DMS153 treated with DMSO at 0.1 percent for 48 hours (cell line): ENCODE measurements around the gene TTC23.

Source experiments
- DNase-seq: peaks from one replicate; lab custom pipeline; 2025; ENCODE audit not compliant: unreplicated experiment; lab: John Stamatoyannopoulos, UW

Gene TTC23

GRCh38 chr15:99106417-99107220 is 142.8 kb downstream of the TTC23 start:
- no peak for DNase-seq

GRCh38 chr15:99105514-99106341 is 143.7 kb downstream of the TTC23 start:
- DNase-seq: no peak

GRCh38 chr15:99104788-99105513 is 144.4 kb downstream of the TTC23 start, which contains the start of gene SYNM:
Gene SYNM, plus strand, starts transcription at chr15:99105080. Its CDS starts 120 bp downstream, at chr15:99105200.
- DNase-seq: peak; percentile 18

- no peak for DNase-seq
Measured at GRCh38 chr15:99103279-99103678, 146.1 kb downstream of the TTC23 start.

GRCh38 chr15:99102332-99103235 is 146.8 kb downstream of the TTC23 start:
- DNase-seq: no peak

GRCh38 chr15:99101501-99101900 is 147.9 kb downstream of the TTC23 start:
- no peak for DNase-seq

GRCh38 chr15:99100245-99101173 is 148.9 kb downstream of the TTC23 start:
- peak; percentile 20 for DNase-seq

GRCh38 chr15:99099661-99100060 is 149.7 kb downstream of the TTC23 start:
- no peak for DNase-seq

GRCh38 chr15:99098991-99099390 is 150.4 kb downstream of the TTC23 start:
- DNase-seq: no peak

GRCh38 chr15:99098426-99098825 is 151.0 kb downstream of the TTC23 start:
- no peak for DNase-seq

GRCh38 chr15:99097441-99098410 is 151.7 kb downstream of the TTC23 start:
- no peak for DNase-seq

GRCh38 chr15:99096894-99097426 is 152.4 kb downstream of the TTC23 start:
- no peak for DNase-seq

- no peak for DNase-seq
Measured at GRCh38 chr15:99096173-99096893, 153.0 kb downstream of the TTC23 start.

- no peak for DNase-seq
Measured at GRCh38 chr15:99095626-99096025, 153.8 kb downstream of the TTC23 start.

GRCh38 chr15:99092554-99093172 is 156.7 kb downstream of the TTC23 start:
- DNase-seq: no peak

- DNase-seq: no peak
Measured at GRCh38 chr15:99090938-99091337, 158.4 kb downstream of the TTC23 start.
